ENCODE measurements around the gene GRAMD1A. TPM values are rescaled to one million over a fixed set of nuclear protein-coding genes. Genes with fewer than 3 reads are reported as not detected.

The GRAMD1A gene
- total and polyA plus RNA-seq, 11 donors: 21.8 to 64.5 (median 31.3) TPM

DNA sequence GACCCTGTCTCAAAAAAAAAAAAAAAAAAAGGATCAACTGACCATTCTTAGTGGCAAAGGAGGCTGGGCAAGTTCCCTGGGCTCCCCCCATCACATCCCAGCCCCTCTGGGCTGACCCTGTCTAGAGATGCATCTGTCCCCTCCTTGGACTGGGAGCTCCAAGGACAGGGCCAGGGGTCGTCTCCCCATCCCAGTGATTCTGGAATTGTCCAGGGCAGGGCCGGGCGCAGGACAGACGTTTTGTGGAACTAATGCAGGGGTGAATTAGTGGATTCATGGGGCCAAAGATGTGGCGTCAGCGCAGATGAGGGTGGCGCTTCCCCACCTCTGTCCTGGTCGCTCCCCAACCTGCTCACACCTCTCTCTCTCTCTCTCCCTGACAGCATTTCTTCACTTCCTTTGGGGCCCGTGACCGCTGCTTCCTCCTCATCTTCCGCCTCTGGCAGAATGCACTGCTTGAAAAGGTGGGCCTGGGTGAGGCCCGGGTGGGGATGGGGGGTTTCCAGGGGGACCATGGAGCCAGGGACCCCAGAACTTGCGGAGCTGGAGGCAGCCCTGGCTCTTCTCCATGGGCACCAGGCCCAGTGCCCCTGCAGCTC is 11.1 kb downstream of the GRAMD1A start:
- intact Hi-C loops (cut with DNase I): loop anchor here in 2 of 10 donors (5.0 to 10.0 kb wide), 2 partner anchors 174 to 176 kb away; no protein-coding TSS in a partner anchor
- Histone ChIP-seq H3K36me3 (peaks cover 0 to 70% (median 55%) of the 10 kb centered on the region in 9 donors), H3K4me1 (peaks cover 0 to 62% (median 23%) of the 10 kb centered on the region in 12 donors)

DNA sequence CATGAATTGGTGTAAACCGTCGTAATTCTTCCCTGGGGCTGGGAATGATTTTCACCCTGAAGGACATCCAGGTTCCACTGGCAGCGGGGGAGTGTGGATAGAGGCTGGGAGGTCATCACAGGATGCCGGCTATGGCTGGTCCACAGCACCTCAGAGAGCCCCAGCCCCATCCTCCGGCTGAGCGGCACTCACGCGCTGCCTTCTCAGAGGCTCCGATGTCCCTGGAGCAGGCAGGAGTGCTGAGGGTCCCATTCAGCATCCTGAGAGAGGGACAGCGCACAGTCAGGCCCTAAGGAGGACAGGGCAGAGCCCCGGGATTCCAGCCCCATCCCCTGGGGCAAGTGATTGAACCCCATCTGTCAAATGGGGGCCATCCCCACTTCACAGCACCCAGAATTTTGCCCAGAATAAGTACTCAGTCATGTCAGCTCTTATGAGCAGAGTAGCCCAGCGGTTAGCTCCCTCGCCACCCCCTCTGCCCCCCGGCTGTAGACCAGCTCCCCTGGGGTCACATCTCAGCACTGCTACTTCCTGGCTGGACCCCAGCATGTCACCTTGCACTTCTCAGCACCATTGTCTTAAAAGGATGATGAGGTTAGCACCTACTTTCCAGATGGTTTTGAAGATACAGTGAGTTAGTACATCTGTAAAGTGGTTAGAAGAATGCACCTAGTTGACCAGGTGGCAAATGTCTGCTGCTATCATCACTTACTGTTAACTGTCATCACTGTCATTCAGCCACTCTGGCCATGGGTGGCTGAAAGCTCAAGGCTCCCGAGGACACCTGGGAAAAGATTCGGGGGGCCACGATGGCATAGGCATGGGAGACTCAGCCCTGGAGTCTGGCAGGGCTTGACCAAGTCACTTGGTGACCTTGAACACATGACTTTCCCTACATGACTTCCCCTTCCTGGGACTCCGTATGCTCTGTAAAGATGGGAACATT is 11.9 kb downstream of the GRAMD1A start:
- DNase-seq (no peak), ATAC-seq (no peak)
- Histone ChIP-seq H3K27me3 (no peaks in the 10 kb centered on the region), H3K9me3 (no peaks in the 10 kb centered on the region), H3K4me1 (peaks cover 0 to 55% (median 21%) of the 10 kb centered on the region in 12 donors), H3K27ac (peak overlapping the region in 8 of 12 donors; percentile 8 to 69 (median 50)), H3K36me3 (peaks cover 0 to 72% (median 62%) of the 10 kb centered on the region in 9 donors), H3K4me3 (no peak overlapping the region)
- WGBS, 4 donors: 76 to 79% (median 79%) methylated on average over 16 to 18 of the region's 18 CpGs
- intact Hi-C loops (cut with DNase I): loop anchor here in 5 of 10 donors (2.0 to 10.0 kb wide), 3 partner anchors 39 to 177 kb away; no protein-coding TSS in a partner anchor
- TF ChIP-seq, protein P1, sequence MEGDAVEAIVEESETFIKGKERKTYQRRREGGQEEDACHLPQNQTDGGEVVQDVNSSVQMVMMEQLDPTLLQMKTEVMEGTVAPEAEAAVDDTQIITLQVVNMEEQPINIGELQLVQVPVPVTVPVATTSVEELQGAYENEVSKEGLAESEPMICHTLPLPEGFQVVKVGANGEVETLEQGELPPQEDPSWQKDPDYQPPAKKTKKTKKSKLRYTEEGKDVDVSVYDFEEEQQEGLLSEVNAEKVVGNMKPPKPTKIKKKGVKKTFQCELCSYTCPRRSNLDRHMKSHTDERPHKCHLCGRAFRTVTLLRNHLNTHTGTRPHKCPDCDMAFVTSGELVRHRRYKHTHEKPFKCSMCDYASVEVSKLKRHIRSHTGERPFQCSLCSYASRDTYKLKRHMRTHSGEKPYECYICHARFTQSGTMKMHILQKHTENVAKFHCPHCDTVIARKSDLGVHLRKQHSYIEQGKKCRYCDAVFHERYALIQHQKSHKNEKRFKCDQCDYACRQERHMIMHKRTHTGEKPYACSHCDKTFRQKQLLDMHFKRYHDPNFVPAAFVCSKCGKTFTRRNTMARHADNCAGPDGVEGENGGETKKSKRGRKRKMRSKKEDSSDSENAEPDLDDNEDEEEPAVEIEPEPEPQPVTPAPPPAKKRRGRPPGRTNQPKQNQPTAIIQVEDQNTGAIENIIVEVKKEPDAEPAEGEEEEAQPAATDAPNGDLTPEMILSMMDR (IDR thresholded peaks at IDR 0.05): no peak
- no peak for TF ChIP-seq POLR2A (IDR thresholded peaks at IDR 0.05)

More for the DNA sequence above, 11.1 kb downstream of the GRAMD1A start:
- peak overlapping the region in 3 of 12 donors; percentile 8 to 69 (median 34) for H3K27ac ChIP-seq
- H3K9me3 ChIP-seq: no peaks in the 10 kb centered on the region
- H3K27me3 ChIP-seq: no peaks in the 10 kb centered on the region
- H3K4me3 ChIP-seq: no peak overlapping the region
- ATAC-seq (no peak), DNase-seq (no peak)
- 78 to 81% (median 81%) methylated on average over 13 of the region's 13 CpGs for WGBS, 4 donors
- TF ChIP-seq, protein P1 (IDR thresholded peaks at IDR 0.05): no peak
- no peak for TF ChIP-seq POLR2A (IDR thresholded peaks at IDR 0.05)

DNA sequence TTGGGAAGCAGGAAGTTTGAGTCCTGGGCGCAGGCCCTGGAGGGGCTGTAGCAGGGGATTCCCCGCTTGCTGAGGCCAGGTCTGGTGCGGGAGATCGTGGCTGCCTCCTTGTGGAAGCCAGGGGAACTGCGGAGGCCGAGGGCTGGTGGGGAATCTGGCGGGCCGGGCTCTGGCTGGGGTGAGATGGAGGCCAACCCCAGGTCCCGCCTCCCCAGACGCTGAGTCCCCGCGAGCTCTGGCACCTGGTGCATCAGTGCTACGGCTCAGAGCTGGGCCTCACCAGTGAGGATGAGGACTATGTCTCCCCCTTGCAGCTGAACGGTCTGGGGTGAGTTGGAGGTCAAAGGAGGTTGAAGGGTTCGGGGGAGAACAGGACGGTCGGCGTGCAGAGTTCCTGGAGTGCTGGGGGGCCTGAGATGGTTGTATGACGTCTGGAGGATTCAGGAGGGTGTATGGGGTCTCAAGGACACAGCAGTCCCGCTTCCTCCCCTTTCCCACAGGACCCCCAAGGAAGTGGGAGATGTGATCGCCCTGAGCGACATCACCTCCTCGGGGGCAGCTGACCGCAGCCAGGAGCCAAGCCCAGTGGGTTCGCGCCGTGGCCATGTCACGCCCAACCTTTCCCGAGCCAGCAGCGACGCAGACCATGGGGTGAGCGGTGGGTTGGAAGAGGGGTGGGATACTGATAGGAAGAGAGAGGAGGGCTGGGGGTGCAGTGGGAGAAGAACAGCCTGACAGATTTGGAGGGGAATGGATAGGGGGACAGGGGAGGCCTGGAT is 13.1 kb downstream of the GRAMD1A start:
- H3K4me3 ChIP-seq: no peak overlapping the region
- intact Hi-C loops (cut with DNase I): loop anchor here (1.0 to 10.0 kb wide), 5 partner anchors 39 to 178 kb away; no protein-coding TSS in a partner anchor
- H3K27me3 ChIP-seq: no peaks in the 10 kb centered on the region
- peak; percentile 52 to 74 (median 69) for ATAC-seq
- peak in 1 of 2 donors; percentile 19 for TF ChIP-seq POLR2A (IDR thresholded peaks at IDR 0.05)
- TF ChIP-seq, protein P1 (IDR thresholded peaks at IDR 0.05): peak; percentile 96 to 99 (median 97)
- H3K4me1 ChIP-seq: peaks cover 0 to 63% (median 17%) of the 10 kb centered on the region in 12 donors
- DNase-seq: peak; percentile 78 to 90 (median 80)
- H3K27ac ChIP-seq: peak overlapping the region in 7 of 12 donors; percentile 8 to 80 (median 55)
- H3K36me3 ChIP-seq: peaks cover 0 to 84% (median 74%) of the 10 kb centered on the region in 9 donors
- 55 to 64% (median 60%) methylated on average over 25 to 32 of the region's 32 CpGs for WGBS, 4 donors
- no peaks in the 10 kb centered on the region for H3K9me3 ChIP-seq
